NCI-H69 (cell line): ENCODE measurements around the gene MATCAP1.

Experiments
- DNase-seq: peaks from one replicate; lab custom pipeline; 2025; lab: John Stamatoyannopoulos, UW

The MATCAP1 gene

GRCh38 chr16:67208154-67208896, 24.6 kb upstream of the MATCAP1 start:
- no peak for DNase-seq

GRCh38 chr16:67207249-67208091, 23.7 kb upstream of the MATCAP1 start:
- no peak for DNase-seq

- no peak for DNase-seq
Measured at GRCh38 chr16:67206838-67207248, 23.1 kb upstream of the MATCAP1 start.

GRCh38 chr16:67206129-67206837, 22.5 kb upstream of the MATCAP1 start:
- no peak for DNase-seq

- DNase-seq, result no peak
Measured at GRCh38 chr16:67204076-67204475, 20.3 kb upstream of the MATCAP1 start.

GRCh38 chr16:67202956-67203493, 19.3 kb upstream of the MATCAP1 start:
- no peak for DNase-seq

- DNase-seq, result no peak
Measured at GRCh38 chr16:67202426-67202825, 18.7 kb upstream of the MATCAP1 start.

GRCh38 chr16:67201411-67202345, 17.9 kb upstream of the MATCAP1 start:
- no peak for DNase-seq

GRCh38 chr16:67200491-67200890, 16.7 kb upstream of the MATCAP1 start:
- no peak for DNase-seq

- DNase-seq, result no peak
Measured at GRCh38 chr16:67199808-67200198, 16.0 kb upstream of the MATCAP1 start.

- DNase-seq, result peak; percentile 72
Measured at GRCh38 chr16:67199011-67199807, 15.4 kb upstream of the MATCAP1 start, which contains the start of gene ELMO3. Gene ELMO3, plus strand, starts transcription at chr16:67199131. Its CDS starts 196 bp downstream, at chr16:67199327.

- DNase-seq, result peak; percentile 39
Measured at GRCh38 chr16:67198238-67198734, 14.5 kb upstream of the MATCAP1 start.

- DNase-seq, result no peak
Measured at GRCh38 chr16:67197704-67198103, 13.9 kb upstream of the MATCAP1 start.

GRCh38 chr16:67196881-67197280, 13.1 kb upstream of the MATCAP1 start:
- DNase-seq, result no peak

GRCh38 chr16:67195676-67196075, 11.9 kb upstream of the MATCAP1 start:
- DNase-seq, result no peak

GRCh38 chr16:67194260-67194659, 10.5 kb upstream of the MATCAP1 start:
- no peak for DNase-seq

GRCh38 chr16:67193536-67193935, 9.8 kb upstream of the MATCAP1 start:
- DNase-seq, result no peak

- DNase-seq, result no peak
Measured at GRCh38 chr16:67192781-67193361, 9.1 kb upstream of the MATCAP1 start.

GRCh38 chr16:67191995-67192681, 8.4 kb upstream of the MATCAP1 start, which contains the start of gene E2F4:
Gene E2F4, plus strand, starts transcription at chr16:67192155. Its CDS starts 73 bp downstream, at chr16:67192228.
- peak; percentile 89 for DNase-seq
